NCI-H2171 treated with DMSO at 0.1 percent for 48 hours (cell line): ENCODE measurements around the gene CSK.
"Not testable (repeated sequence)": the region's sequence is repeated elsewhere in the genome, so short reads cannot be mapped to it uniquely, and the experiment has no call there.

Experiments used
- DNase-seq: peaks from one replicate; lab custom pipeline; 2025; lab: John Stamatoyannopoulos, UW

Gene CSK

GRCh38 chr15:74770211-74770903 is 11.5 kb upstream of the CSK start:
- no peak for DNase-seq

GRCh38 chr15:74773329-74773728 is 8.6 kb upstream of the CSK start:
- no peak for DNase-seq

GRCh38 chr15:74773731-74774252 is 8.1 kb upstream of the CSK start:
- no peak for DNase-seq

GRCh38 chr15:74775132-74775562 is 6.7 kb upstream of the CSK start:
- DNase-seq: no peak

GRCh38 chr15:74775894-74776293 is 6.0 kb upstream of the CSK start:
- no peak for DNase-seq

- no peak for DNase-seq
These were observed 4.8 kb upstream of the CSK start for GRCh38 chr15:74776821-74777768.

- DNase-seq: no peak
These were observed 3.9 kb upstream of the CSK start for GRCh38 chr15:74777769-74778598.

GRCh38 chr15:74778599-74778970 is 3.3 kb upstream of the CSK start:
- DNase-seq: no peak

GRCh38 chr15:74779162-74779648 is 2.7 kb upstream of the CSK start:
- no peak for DNase-seq

GRCh38 chr15:74780523-74781430 is 1.1 kb upstream of the CSK start:
- no peak for DNase-seq

GRCh38 chr15:74782259-74783071 is 585 bp downstream of the CSK start:
- DNase-seq: no peak

GRCh38 chr15:74783072-74783807 is 1.4 kb downstream of the CSK start:
- DNase-seq: no peak

- no peak for DNase-seq
These were observed 1.9 kb downstream of the CSK start for GRCh38 chr15:74783808-74784175.

GRCh38 chr15:74784426-74785193 is 2.7 kb downstream of the CSK start:
- DNase-seq: no peak

- DNase-seq: no peak
These were observed 3.5 kb downstream of the CSK start for GRCh38 chr15:74785194-74786032.

GRCh38 chr15:74786081-74786480 is 4.2 kb downstream of the CSK start:
- DNase-seq: not testable (repeated sequence)

- no peak for DNase-seq
These were observed 4.8 kb downstream of the CSK start for GRCh38 chr15:74786551-74787165.
